HL-60 (cell line): Measurements from ENCODE around the gene NSRP1.

Source experiments
- DNase-seq, 2 experiments: peaks; one replicate each; pipeline ENCODE4 v3.0.0-alpha.2; 2010 to 2020; ENCODE audit warnings: low read depth in 1 of 2, low spot score in 1 of 2
- H3K27ac ChIP-seq: fragments of 250-450 bp; sonication (Bioruptor Pico); replicated peaks from 2 replicates; pipeline ENCODE4 v1.5.1; 2020; ENCODE audit warnings: mild to moderate bottlenecking, moderate library complexity
- H3K27me3 ChIP-seq: fragments of 250-450 bp; sonication (Bioruptor Pico); 2 replicates; pipeline ENCODE4 v1.5.1; 2021; ENCODE audit warnings: mild to moderate bottlenecking, moderate library complexity; ENCODE audit not compliant: insufficient read depth, poor library complexity, severe bottlenecking
- H3K4me3 ChIP-seq: replicated peaks from 2 replicates; pipeline ENCODE4 v1.5.1; 2011; ENCODE audit warnings: mild to moderate bottlenecking, control low read depth, low read length; ENCODE audit not compliant: insufficient read depth
- CTCF ChIP-seq: IDR thresholded peaks from one replicate; pipeline ENCODE4 v1.5.1; 2011; ENCODE audit warnings: low read length, control low read depth, inconsistent platforms; ENCODE audit not compliant: insufficient read depth
- GABPA ChIP-seq: IDR thresholded peaks from 2 replicates; pipeline ENCODE4 v1.6.1; 2012; ENCODE audit warnings: low read depth
- POLR2AphosphoS5 ChIP-seq: IDR thresholded peaks from 2 replicates; pipeline ENCODE4 v1.6.1; 2012; ENCODE audit warnings: low read depth
- REST ChIP-seq: IDR thresholded peaks from 2 replicates; pipeline ENCODE4 v1.6.1; 2012; ENCODE audit warnings: low read depth; ENCODE audit not compliant: insufficient replicate concordance
- SPI1 ChIP-seq: IDR thresholded peaks from 2 replicates; pipeline ENCODE4 v1.6.1; 2012; ENCODE audit warnings: low read depth, mild to moderate bottlenecking, borderline replicate concordance

The NSRP1 gene

GRCh38 chr17:30209930-30210329 is 93.3 kb downstream of the NSRP1 start:
- Histone ChIP-seq H3K27ac (no peak overlapping the region), H3K27me3 (no peaks in the 10 kb centered on the region), H3K4me3 (no peak overlapping the region)
- TF ChIP-seq CTCF = no peak
- no peak for TF ChIP-seq POLR2AphosphoS5
- TF ChIP-seq SPI1 = no peak
- TF ChIP-seq REST = no peak
- no peak for TF ChIP-seq GABPA
- DNase-seq = no peak

- no peak for DNase-seq
- no peak for TF ChIP-seq CTCF
- no peak for TF ChIP-seq POLR2AphosphoS5
- TF ChIP-seq GABPA = no peak
- no peak for TF ChIP-seq SPI1
- H3K27ac ChIP-seq = no peak overlapping the region
- H3K27me3 ChIP-seq = no peaks in the 10 kb centered on the region
- H3K4me3 ChIP-seq = no peak overlapping the region
Observed at GRCh38 chr17:30210366-30210765, 93.8 kb downstream of the NSRP1 start.

GRCh38 chr17:30210901-30211300 is 94.3 kb downstream of the NSRP1 start:
- Histone ChIP-seq H3K27me3 (no peaks in the 10 kb centered on the region), H3K4me3 (no peak overlapping the region), H3K27ac (no peak overlapping the region)
- TF ChIP-seq GABPA = no peak
- TF ChIP-seq SPI1 = no peak
- no peak for TF ChIP-seq POLR2AphosphoS5
- no peak for TF ChIP-seq REST
- no peak for TF ChIP-seq CTCF
- no peak for DNase-seq

- DNase-seq = no peak
- TF ChIP-seq CTCF (no peak), GABPA (no peak)
- no peak overlapping the region for H3K4me3 ChIP-seq
- H3K27ac ChIP-seq = no peak overlapping the region
- H3K27me3 ChIP-seq = no peaks in the 10 kb centered on the region
Observed at GRCh38 chr17:30211371-30211770, 94.8 kb downstream of the NSRP1 start.
